Duodenal mucosa (tissue), 2 donors: Measurements from ENCODE around the gene OR51B5.
"Not testable (repeated sequence)": the region's sequence is repeated elsewhere in the genome, so short reads cannot be mapped to it uniquely, and the experiment has no call there.

Experiments
- H3K27ac ChIP-seq: one replicate; pipeline ENCODE4 v1.7.0; 2013; ENCODE audit warnings: low read depth, low read length
- H3K27me3 ChIP-seq, 2 donors: one replicate each; pipeline ENCODE4 v1.7.0; 2013; ENCODE audit warnings: low read length in 2 of 2, control low read depth in 1 of 2; ENCODE audit not compliant: insufficient read depth in 2 of 2, control insufficient read depth in 1 of 2
- H3K36me3 ChIP-seq, 2 donors: one replicate each; pipeline ENCODE4 v1.7.0; 2013; ENCODE audit warnings: low read length in 2 of 2, control low read depth in 1 of 2; ENCODE audit not compliant: insufficient read depth in 2 of 2, control insufficient read depth in 1 of 2
- H3K4me1 ChIP-seq, 2 donors: one replicate each; pipeline ENCODE4 v1.7.0; 2013; ENCODE audit warnings: low read length in 2 of 2, control low read depth in 1 of 2; ENCODE audit not compliant: insufficient read depth in 2 of 2, control insufficient read depth in 1 of 2
- H3K4me3 ChIP-seq, 2 donors: one replicate each; pipeline ENCODE4 v1.7.0; 2013; ENCODE audit warnings: low read length in 2 of 2, low read depth in 1 of 2
- H3K9ac ChIP-seq, 2 donors: one replicate each; pipeline ENCODE4 v1.7.0; 2013; ENCODE audit warnings: low read length in 2 of 2, low read depth in 1 of 2
- H3K9me3 ChIP-seq, 2 donors: one replicate each; pipeline ENCODE4 v1.7.0; 2013; ENCODE audit warnings: low read length in 2 of 2, control low read depth in 1 of 2; ENCODE audit not compliant: control insufficient read depth in 1 of 2

Gene OR51B5

DNA sequence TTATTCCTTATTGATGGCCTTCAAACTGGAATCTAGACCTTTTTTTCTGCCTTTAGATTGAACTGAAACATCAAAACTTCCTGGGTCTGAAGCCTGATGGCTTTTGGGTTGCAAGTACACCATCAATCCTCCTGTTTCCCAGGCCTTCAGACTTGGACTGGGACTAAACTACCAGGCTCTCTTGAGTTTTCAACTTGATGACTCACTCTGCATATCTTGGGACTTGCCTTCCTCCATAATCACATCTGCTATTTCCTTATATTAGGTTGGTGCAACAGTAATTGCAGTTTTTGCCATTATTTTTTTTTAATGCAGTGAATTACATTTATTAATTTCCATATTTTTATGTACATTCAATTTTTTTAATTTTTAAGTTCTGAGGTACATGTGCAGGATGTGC is 7.0 kb downstream of the OR51B5 start:
- Histone ChIP-seq H3K9ac (no peak overlapping the region), H3K4me3 (no peak overlapping the region), H3K36me3 (no peaks in the 10 kb centered on the region), H3K27me3 (no peaks in the 10 kb centered on the region), H3K9me3 (no peaks in the 10 kb centered on the region), H3K4me1 (no peaks in the 10 kb centered on the region), H3K27ac (no peak overlapping the region)

DNA sequence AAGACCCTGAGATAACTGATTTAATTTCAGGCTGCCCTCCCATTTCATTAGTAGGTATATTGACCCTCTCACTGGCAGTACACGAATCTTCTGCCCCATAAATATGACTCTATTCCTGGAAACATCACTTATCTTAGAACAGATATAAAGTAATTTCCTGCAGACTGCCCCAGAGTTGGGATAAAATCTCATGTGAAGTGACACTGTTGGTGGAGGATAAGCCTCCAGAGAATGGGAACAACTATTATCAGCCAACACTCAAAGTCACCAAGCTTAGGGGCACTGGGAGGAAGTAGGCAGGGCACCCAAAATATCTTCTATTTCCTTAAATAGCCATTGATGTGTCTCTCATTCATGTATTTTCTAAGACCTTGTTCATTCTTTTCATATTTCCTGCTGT is 8.2 kb downstream of the OR51B5 start:
- Histone ChIP-seq H3K27me3 (no peaks in the 10 kb centered on the region), H3K27ac (no peak overlapping the region), H3K9ac (no peak overlapping the region), H3K9me3 (no peaks in the 10 kb centered on the region), H3K36me3 (no peaks in the 10 kb centered on the region), H3K4me3 (no peak overlapping the region), H3K4me1 (no peaks in the 10 kb centered on the region)

DNA sequence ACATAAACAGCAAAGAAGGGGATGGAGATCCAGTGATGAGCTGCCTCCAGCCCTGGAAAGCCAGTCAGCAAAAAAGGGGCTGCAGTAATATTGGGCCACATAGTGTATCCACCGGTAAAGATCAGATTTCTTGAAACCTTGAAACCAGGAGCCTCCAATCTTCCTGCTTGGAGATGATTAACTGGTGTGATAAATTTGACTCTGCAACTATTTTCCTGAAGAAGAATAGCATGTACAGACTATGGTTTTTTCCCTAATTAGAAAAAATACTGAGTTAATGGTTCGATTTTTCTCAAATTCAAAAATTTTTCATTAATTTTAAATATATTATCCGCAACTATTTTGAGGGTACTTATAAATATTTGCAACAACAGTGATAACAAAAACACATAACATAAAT is 19.1 kb downstream of the OR51B5 start, which contains the start of gene OR51B2:
TSS of gene OR51B2 (minus strand) at position 101 of the 400 bp plus-strand sequence. CDS start at position 101, 0 bp downstream.
- H3K36me3 ChIP-seq = no peaks in the 10 kb centered on the region
- H3K27me3 ChIP-seq = no peaks in the 10 kb centered on the region
- no peaks in the 10 kb centered on the region for H3K4me1 ChIP-seq
- no peak within 1 kb of the TSS for H3K9ac ChIP-seq
- no peak within 1 kb of the TSS for H3K4me3 ChIP-seq
- no peaks in the 10 kb centered on the region for H3K9me3 ChIP-seq
- no peak within 1 kb of the TSS for H3K27ac ChIP-seq

DNA sequence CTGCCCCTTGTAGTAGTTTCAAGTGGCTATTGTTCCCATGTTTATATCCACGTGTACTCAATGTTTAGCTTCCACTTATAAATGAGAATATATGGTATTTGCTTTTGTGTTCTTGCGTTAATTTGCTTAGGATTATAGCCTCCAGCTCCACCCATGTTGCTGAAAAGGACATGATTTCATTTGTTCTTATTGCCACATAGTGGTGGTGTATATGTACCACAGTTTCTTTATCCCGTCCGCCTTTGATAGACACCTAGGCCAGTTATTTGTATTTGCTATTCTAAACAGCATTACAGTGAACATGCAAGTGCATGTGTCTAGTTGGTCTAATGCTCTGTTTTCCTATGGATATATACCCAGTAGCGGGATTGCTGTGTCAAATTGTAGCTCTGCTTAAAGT is 26.0 kb downstream of the OR51B5 start:
- H3K4me3 ChIP-seq = no peak overlapping the region
- no peaks in the 10 kb centered on the region for H3K36me3 ChIP-seq
- H3K27me3 ChIP-seq = no peaks in the 10 kb centered on the region
- H3K9me3 ChIP-seq = no peaks in the 10 kb centered on the region
- no peak overlapping the region for H3K27ac ChIP-seq
- H3K9ac ChIP-seq = no peak overlapping the region
- H3K4me1 ChIP-seq = no peaks in the 10 kb centered on the region

DNA sequence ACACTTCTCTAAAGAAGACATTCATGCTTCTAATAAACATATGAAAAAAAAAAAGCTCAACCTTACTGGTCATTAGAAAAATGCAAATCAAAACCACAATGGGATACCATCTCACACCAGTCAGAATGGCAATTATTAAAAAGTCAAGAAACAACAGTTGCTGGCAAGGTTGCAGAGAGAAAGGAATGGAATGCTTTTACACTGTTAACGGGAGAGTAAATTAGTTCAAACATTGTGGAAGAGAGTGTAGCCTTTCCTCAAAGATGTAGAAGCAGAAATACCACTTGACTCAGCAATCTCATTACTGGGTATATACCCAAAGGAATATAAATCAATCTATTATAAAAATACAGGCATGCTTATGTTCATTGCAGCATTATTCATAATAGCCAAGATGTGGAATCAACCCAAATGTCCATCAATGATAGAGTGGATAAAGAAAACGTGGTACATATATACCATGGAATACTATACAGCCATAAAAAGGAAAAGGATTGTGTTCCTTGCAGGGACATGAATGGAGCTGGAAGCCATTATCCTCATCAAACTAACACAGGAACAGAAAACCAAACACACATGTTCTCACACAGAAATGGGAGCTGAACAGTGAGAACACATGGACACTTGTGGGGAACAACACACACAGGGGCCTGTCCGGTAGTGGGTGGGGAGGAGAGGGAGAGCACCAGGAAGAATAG is 29.8 kb downstream of the OR51B5 start:
- not testable (repeated sequence) for H3K27ac ChIP-seq, H3K4me1 ChIP-seq, H3K36me3 ChIP-seq, H3K27me3 ChIP-seq, H3K9me3 ChIP-seq, H3K9ac ChIP-seq, H3K4me3 ChIP-seq

DNA sequence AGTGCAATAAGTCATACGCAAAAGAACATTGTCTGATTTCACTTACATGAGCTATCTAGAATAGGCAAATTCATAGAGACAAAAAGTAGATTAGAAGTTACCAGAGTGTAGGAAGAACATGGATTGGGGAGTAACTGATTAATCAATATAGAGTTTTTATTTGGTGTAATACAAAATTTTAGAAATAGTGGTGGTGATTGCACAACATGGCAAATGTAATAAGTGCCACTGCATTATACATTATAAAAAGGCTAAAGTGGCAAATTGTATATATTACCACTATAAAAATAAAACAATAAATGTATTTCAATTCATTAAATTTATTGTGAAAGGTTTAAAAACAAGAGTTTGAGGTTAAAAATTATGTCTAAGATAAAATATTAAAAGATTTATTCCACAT is 32.9 kb downstream of the OR51B5 start:
- Histone ChIP-seq H3K9ac (no peak overlapping the region), H3K27ac (no peak overlapping the region), H3K4me3 (no peak overlapping the region), H3K4me1 (no peaks in the 10 kb centered on the region), H3K36me3 (no peaks in the 10 kb centered on the region), H3K9me3 (no peaks in the 10 kb centered on the region), H3K27me3 (no peaks in the 10 kb centered on the region)

DNA sequence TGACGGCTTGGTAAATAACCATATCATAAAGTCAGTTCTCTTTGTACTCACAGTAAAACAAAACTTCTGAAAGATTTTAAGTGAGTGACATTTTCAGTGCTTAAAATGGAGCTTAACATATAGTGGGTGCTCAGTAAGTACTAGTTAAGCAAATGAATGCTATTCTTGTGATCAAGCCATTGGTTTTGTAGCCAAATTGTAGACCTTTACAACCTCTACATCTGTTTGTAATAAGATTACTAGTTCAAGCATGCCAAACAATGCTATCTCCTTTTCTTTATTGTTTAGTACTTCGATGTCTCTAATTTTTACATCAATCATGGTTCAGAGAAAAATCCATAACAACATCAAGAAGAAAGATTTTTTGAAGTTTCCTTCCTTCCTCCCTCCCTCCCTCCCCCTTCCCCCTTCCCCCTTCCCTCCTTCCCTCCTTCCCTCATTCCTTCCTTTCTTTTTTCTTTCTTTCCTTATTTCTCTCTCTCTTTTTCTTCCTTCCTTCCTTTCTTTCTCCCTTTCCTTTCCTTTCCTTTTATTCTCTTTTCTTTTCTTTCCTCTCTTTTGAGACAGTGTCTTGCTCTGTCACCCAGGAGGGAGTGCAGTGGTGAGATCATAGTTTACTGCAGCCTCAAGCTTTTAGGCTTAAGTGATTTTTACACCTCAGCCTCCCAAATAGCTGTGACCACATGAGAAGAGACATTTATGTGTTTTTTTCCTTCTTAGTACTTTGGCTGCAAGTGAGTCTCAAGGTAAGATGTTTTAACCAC is 35.9 kb downstream of the OR51B5 start:
- Histone ChIP-seq H3K4me3 (no peak overlapping the region), H3K4me1 (no peaks in the 10 kb centered on the region), H3K27me3 (no peaks in the 10 kb centered on the region), H3K9me3 (no peaks in the 10 kb centered on the region), H3K36me3 (no peaks in the 10 kb centered on the region), H3K9ac (no peak overlapping the region), H3K27ac (no peak overlapping the region)

DNA sequence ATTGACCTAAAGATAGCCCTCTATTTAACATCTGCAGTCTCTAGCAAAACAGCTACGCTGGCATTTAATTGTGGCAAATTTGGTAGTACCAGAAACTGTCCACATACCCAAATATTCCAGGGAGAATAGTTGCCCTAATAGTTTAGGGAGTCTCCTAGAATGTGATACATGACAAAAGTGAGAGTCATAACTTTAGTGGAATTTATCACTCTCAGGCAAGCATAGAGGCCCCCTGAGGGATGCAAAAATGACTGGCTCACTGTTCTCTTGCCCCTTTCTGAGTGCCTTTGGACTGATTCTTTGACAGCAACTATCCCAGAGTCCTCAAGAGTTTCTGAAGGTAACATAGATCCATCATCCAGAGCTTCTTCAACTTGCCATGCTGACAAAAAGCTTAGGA is 39.3 kb downstream of the OR51B5 start:
- Histone ChIP-seq H3K4me1 (no peaks in the 10 kb centered on the region), H3K9ac (no peak overlapping the region), H3K4me3 (no peak overlapping the region), H3K36me3 (no peaks in the 10 kb centered on the region), H3K27me3 (no peaks in the 10 kb centered on the region), H3K9me3 (no peaks in the 10 kb centered on the region), H3K27ac (no peak overlapping the region)

DNA sequence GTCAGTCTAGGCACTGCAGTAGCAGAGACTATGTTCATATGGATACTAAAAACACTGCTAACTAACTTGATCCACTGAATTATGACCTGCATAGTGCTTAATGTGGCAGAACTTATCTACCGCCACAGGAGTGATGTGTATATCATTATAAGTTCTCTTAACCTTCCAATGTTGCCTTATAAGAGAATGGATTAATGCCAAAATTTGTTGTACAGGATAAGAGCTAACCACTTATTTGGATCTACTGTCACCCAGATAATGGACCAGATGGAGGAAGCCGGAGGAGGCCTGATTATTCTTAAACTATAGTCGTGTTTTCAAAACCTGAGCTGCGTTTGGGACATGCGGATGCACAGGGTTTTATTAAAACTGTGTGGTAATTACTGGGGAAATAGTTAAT is 39.7 kb downstream of the OR51B5 start:
- H3K4me3 ChIP-seq = no peak overlapping the region
- H3K36me3 ChIP-seq = no peaks in the 10 kb centered on the region
- H3K4me1 ChIP-seq = no peaks in the 10 kb centered on the region
- H3K27ac ChIP-seq = no peak overlapping the region
- H3K9me3 ChIP-seq = no peaks in the 10 kb centered on the region
- no peaks in the 10 kb centered on the region for H3K27me3 ChIP-seq
- H3K9ac ChIP-seq = no peak overlapping the region

DNA sequence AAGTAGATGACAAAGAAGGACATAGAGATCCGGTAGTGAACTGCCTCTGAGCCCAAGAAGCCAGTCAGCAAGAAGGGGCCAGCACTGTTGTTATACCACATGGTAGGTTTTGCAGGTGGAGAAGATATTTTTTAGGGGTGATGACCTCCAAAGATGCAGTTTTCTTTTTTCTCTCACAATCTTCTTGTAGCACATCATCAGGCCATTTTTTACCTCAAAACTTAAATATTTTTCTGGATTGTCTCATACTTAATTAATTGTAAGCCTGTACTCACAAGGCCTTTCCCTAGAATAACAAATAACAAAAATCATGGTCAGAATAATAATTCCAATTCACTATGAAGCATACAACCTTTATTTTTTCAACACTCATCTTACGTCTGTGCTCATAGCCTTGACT is 41.5 kb downstream of the OR51B5 start, which contains the start of gene OR51B4:
TSS of gene OR51B4 (minus strand) at position 101 of the 400 bp plus-strand sequence. CDS start at position 101, 0 bp downstream.
- Histone ChIP-seq H3K4me1 (no peaks in the 10 kb centered on the region), H3K4me3 (no peak within 1 kb of the TSS), H3K27me3 (no peaks in the 10 kb centered on the region), H3K36me3 (no peaks in the 10 kb centered on the region), H3K9ac (no peak within 1 kb of the TSS), H3K9me3 (no peaks in the 10 kb centered on the region), H3K27ac (no peak within 1 kb of the TSS)
